HG03469 (cell line): Measurements from ENCODE around the gene CSHL1.
A peak's percentile ranks its signal among the peaks of the same experiment; 100 is the strongest.
"Not testable (repeated sequence)": the region's sequence is repeated elsewhere in the genome, so short reads cannot be mapped to it uniquely, and the experiment has no call there.

Source experiments
- ATAC-seq: cut with Tn5 transposase; IDR thresholded peaks from one replicate; pipeline ENCODE4 v1.9.1; 2021; ENCODE audit warnings: mild to moderate bottlenecking, moderate library complexity, moderate number of reproducible peaks; ENCODE audit not compliant: unreplicated experiment

The CSHL1 gene

DNA sequence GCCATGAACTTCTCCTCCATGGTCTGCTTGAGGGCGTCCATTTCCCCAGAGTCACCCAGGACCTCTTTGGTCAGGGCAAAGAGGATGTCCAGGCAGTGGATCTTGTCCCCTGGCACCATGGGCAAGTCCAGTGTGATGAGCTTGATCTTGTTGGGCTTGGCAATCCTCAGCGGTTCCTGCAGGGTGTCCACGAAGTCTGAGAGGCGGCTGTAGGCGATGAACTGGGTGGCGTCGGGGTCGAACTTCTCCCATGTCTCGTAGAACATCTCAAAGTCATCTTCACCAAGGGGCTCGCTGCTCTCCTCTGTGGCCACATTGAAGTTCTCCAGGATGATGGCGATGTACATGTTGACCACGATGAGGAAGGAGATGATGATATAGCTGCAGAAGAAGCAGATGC is 30.1 kb upstream of the CSHL1 start:
- ATAC-seq: no peak

DNA sequence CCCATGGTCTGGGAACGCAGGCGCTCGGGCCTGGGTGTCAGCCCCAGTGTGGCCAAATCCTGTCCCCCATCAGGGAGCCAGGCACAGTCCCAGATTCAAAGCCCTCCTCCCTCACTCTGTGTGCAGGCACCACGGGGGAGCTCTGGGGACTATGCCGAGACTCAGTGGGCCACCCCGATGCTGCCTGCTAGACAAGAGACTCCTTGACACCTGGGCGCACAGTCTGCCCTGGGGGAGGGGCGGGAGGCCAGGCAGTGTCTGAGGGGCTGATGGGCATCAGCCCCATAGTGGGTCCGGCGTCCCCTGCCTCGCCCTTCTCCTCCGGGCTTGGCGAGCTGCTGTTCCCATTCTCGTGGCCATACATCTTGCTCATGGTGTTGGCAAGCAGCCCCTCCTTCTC is 29.5 kb upstream of the CSHL1 start:
- no peak for ATAC-seq

DNA sequence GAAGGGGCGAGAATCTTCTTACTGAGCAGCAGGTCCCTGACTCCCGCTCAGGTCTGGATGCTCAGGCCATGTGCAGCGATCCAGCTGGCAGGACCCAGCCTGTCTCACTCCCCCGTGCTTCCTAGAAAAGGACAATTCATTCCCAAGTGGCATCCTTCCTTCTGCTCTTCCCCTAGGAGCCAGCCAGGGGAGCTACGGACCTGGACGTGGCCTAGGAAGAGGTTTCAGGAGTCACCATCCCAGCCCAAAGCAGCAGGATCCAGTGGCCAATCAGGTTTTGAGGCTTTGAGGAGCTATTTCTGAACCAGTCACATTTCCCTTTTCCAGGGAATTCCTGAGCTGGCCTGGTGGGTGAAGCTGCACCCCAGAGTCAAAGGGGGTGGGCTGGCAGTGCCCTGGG is 28.8 kb upstream of the CSHL1 start:
- ATAC-seq: no peak

DNA sequence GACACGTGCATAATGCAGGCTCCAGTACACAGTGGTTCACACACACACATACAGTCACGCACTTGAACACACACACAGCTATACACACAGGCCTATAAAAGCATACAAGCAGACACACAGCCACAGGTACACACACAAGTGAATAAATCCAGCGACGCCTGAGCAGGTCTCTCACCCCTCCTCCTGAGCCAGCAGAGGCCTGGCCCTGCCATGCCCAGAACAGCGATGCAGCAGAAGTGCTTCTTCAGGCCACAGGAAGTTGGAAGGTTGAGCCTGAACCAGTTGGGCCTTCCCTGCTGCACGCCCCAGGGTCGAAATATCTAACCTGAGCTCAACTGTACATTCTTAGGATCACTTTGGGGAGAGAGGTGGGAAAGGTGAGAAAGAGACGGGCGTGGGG is 28.3 kb upstream of the CSHL1 start:
- no peak for ATAC-seq

DNA sequence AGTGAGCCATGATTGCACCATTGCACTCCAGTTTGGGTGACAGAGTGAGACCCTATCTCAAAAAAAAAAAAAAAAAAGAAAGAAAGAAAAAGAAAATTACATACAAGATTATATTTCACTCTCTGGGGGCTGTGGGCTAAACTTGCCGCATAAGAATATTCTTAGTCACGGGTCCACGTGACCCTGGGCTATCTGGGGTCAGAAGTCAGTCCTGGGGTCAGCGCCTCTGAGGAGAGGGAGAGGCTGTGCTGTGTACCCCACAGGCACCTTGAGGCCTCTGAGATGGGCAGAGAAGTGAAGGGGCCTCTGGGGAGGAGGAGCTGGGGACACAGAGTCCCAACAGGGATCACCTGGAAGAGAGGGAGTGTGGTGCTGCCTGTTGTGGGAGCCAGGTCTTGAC is 26.9 kb upstream of the CSHL1 start:
- ATAC-seq: no peak

- no peak for ATAC-seq
Measured at GRCh38 chr17:63937319-63937718, 26.3 kb upstream of the CSHL1 start.

- ATAC-seq: no peak
Measured at GRCh38 chr17:63934183-63935112, 23.4 kb upstream of the CSHL1 start.

- ATAC-seq: no peak
Measured at GRCh38 chr17:63933598-63933997, 22.5 kb upstream of the CSHL1 start.

DNA sequence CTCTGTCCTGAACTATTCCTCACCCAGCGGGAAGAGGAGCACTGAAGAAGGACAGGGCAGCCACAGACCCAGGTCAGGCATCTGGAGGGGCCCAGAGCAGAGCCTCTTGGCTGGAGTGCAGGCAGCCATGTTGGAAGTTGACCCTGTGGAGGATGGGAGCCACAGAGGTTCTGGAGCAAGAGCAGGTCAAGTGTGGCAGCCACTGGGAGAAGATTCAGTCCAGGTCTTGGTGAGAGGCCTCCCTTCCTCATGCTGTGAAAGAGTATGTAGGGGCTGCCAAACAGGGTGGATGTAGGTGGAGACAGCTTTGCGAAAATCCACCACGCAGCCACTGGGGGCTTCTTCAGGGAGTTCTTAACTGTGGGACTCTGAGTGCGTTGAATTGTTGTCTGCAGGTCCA is 21.7 kb upstream of the CSHL1 start:
- ATAC-seq: peak; percentile 9

- peak; percentile 35 for ATAC-seq
Measured at GRCh38 chr17:63931981-63932561, 21.0 kb upstream of the CSHL1 start, which contains the start of gene CD79B. Gene CD79B, minus strand, starts transcription at chr17:63932331. Its CDS starts 70 bp downstream, at chr17:63932261.

GRCh38 chr17:63930951-63931575 is 20.0 kb upstream of the CSHL1 start:
- no peak for ATAC-seq

- no peak for ATAC-seq
Measured at GRCh38 chr17:63929860-63930766, 19.1 kb upstream of the CSHL1 start.

- ATAC-seq: no peak
Measured at GRCh38 chr17:63928966-63929695, 18.1 kb upstream of the CSHL1 start.

- no peak for ATAC-seq
Measured at GRCh38 chr17:63928172-63928666, 17.2 kb upstream of the CSHL1 start.

GRCh38 chr17:63927464-63928171 is 16.6 kb upstream of the CSHL1 start:
- no peak for ATAC-seq

- ATAC-seq: no peak
Measured at GRCh38 chr17:63926164-63926563, 15.1 kb upstream of the CSHL1 start.

- ATAC-seq: no peak
Measured at GRCh38 chr17:63925615-63926014, 14.6 kb upstream of the CSHL1 start.

- ATAC-seq: not testable (repeated sequence)
Measured at GRCh38 chr17:63922402-63922801, 11.3 kb upstream of the CSHL1 start.

DNA sequence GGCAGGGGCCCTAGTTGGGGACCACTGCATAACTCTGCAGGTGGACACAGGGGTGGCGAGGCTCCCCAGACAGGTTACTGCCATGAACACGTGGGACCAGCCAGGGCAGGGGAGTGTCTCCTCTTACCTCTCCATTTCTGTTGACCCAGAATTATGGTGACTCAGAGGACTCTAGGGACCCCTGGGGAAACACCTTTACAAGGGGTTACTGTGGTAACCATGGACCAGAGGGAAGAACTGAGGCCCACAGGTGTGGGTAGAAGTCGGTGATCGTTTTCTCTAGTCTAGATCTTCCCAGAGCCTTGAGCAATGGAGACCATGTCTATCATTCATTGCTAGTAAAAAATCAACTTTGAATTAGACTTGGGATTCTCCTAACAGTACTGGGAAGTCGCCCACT is 9.7 kb upstream of the CSHL1 start:
- ATAC-seq: not testable (repeated sequence)
